HUES64 (cell line): ENCODE data around the gene CTAGE8.
"Not testable (repeated sequence)": the region's sequence is repeated elsewhere in the genome, so short reads cannot be mapped to it uniquely, and the experiment has no call there.

ENCODE experiments used
- H3K27ac ChIP-seq: 2 replicates; pipeline ENCODE4 v1.7.0; 2013; ENCODE audit warnings: low read depth, low read length, inconsistent platforms
- H3K27me3 ChIP-seq: 2 replicates; pipeline ENCODE4 v1.6.1; 2013; ENCODE audit warnings: mild to moderate bottlenecking, low read length; ENCODE audit not compliant: insufficient read depth
- H3K36me3 ChIP-seq: 2 replicates; pipeline ENCODE4 v1.6.1; 2013; ENCODE audit warnings: mild to moderate bottlenecking, low read length; ENCODE audit not compliant: insufficient read depth
- H3K4me1 ChIP-seq: 2 replicates; pipeline ENCODE4 v1.6.1; 2013; ENCODE audit warnings: mild to moderate bottlenecking, low read length, moderate library complexity; ENCODE audit not compliant: insufficient read depth
- H3K4me3 ChIP-seq: 2 replicates; pipeline ENCODE4 v1.5.1; 2013; ENCODE audit warnings: mild to moderate bottlenecking, low read length, moderate library complexity
- H3K9ac ChIP-seq: 2 replicates; pipeline ENCODE4 v1.6.1; 2013; ENCODE audit warnings: mild to moderate bottlenecking, low read depth, low read length
- H3K9me3 ChIP-seq: 2 replicates; pipeline ENCODE4 v1.6.1; 2013; ENCODE audit warnings: low read depth, low read length; ENCODE audit not compliant: insufficient read depth
- WGBS: fragments of 150-250, 120-280 bp; methylation state at CpG from one replicate; pipeline ENCODE4 v1.1.7; 2013; ENCODE audit warnings: missing lambda C conversion rate; 5-methylcytosine and 5-hydroxymethylcytosine counted together

The CTAGE8 gene

DNA sequence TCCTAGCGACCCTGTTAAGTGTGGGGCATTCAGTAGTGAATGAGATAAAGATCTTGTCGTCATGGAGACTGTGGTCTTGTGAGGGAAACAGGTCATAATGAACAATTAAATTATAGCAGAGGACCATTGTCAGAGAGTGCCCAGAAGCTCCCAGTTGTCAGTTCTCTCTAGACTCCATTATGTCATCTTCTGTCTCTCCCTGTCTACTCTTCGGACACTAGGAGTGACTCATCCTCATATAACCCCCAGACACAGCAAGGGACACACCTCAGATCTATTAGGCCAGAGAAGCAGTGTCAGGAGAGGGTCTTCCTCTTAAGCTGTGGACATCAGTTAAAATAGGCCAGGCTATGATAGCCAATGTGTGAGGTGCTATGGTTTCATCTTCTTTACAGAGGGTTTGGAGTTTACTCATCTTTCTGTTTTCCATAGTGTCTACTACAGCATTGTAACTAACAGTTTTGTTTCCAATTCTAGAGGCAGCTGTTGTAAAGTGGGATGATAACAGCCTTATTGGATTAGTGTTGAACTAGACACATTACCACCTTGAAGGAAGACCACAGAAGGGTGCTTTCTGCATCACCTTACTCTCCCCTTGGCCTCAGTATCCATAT, 18.2 kb upstream of the CTAGE8 start:
- H3K9me3 ChIP-seq, H3K9ac ChIP-seq, H3K27me3 ChIP-seq, H3K36me3 ChIP-seq, H3K4me1 ChIP-seq, H3K4me3 ChIP-seq, H3K27ac ChIP-seq: not testable (repeated sequence)
- no CpG with 5 or more reads among the region's 3 CpGs for WGBS

DNA sequence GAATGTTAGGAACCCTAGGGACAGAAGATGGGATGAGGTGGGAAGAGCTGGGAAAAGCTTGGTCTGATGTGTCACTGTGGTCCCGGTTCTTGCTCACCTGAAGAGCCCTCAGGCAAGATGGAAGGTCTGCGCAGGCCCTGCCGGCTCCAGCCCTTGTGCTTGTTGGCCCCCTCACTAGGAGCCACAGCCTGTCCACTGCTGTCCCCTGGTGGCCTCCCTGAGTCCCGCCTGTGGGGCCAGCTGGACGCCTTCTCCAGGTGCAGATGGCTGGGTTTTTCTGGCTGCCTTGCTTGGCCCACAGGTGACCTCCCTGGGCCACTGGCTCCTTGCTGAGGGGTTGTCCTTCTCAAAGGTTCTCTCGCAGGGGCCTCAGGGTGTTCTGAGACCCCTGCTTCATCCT, 14.6 kb upstream of the CTAGE8 start:
- H3K27ac ChIP-seq, H3K36me3 ChIP-seq, H3K4me3 ChIP-seq, H3K9me3 ChIP-seq, H3K9ac ChIP-seq, H3K4me1 ChIP-seq, H3K27me3 ChIP-seq: not testable (repeated sequence)
- WGBS = no CpG with 5 or more reads among the region's 6 CpGs

GRCh38 chr7:144282490-144282889, 13.4 kb upstream of the CTAGE8 start:
- not testable (repeated sequence) for H3K4me3 ChIP-seq, H3K4me1 ChIP-seq, H3K9me3 ChIP-seq, H3K36me3 ChIP-seq, H3K9ac ChIP-seq, H3K27me3 ChIP-seq, H3K27ac ChIP-seq
- WGBS = 88% methylated on average over 1 of the region's 4 CpGs

- not testable (repeated sequence) for H3K27me3 ChIP-seq, H3K4me3 ChIP-seq, H3K4me1 ChIP-seq, H3K36me3 ChIP-seq, H3K9ac ChIP-seq, H3K27ac ChIP-seq, H3K9me3 ChIP-seq
- no CpG with 5 or more reads among the region's 8 CpGs for WGBS
Observed at GRCh38 chr7:144281981-144282380, 12.9 kb upstream of the CTAGE8 start.

DNA sequence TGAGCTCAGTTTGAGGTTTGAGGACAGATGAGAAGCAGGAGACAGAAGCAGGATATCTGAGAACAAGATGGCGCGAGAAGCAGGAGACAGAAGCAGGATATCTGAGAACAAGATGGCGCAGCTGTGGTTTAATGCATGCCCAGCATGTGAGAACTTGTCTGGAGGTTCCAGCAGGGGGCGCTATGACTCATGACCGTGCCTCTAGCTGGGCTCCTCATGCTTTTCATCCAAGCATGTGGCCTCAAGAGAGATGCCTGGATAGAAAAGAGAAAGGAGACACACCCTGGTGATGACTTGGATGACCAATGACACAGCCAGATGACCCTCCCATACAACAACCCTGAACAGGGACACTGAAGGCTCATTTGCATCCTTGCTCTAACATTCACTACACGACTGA, 10.9 kb upstream of the CTAGE8 start:
- H3K4me1 ChIP-seq, H3K4me3 ChIP-seq, H3K36me3 ChIP-seq, H3K9ac ChIP-seq, H3K27me3 ChIP-seq, H3K9me3 ChIP-seq, H3K27ac ChIP-seq: not testable (repeated sequence)
- WGBS = 93% methylated on average over 2 of the region's 6 CpGs

DNA sequence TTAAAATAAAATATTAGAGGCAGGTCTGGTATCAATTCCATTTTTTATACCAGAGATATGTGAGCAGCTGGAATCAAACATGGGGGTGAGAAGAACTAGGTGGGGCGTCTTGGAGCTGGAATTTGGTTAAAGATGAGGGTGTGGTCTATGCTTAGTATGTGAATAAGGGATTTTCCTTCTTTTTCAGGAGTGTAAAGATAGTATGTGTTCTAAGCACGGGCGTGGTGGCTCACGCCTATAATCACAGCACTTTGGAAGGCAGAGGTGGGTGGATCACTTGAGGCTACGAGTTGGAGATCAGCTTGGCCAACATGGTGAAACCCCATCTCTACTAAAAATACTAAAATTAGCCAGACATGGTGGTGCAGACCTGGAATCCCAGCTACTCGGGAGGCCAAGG, 6.2 kb upstream of the CTAGE8 start:
- not testable (repeated sequence) for H3K4me3 ChIP-seq, H3K27ac ChIP-seq, H3K36me3 ChIP-seq, H3K27me3 ChIP-seq, H3K4me1 ChIP-seq, H3K9ac ChIP-seq, H3K9me3 ChIP-seq
- 93% methylated on average over 3 of the region's 6 CpGs for WGBS

DNA sequence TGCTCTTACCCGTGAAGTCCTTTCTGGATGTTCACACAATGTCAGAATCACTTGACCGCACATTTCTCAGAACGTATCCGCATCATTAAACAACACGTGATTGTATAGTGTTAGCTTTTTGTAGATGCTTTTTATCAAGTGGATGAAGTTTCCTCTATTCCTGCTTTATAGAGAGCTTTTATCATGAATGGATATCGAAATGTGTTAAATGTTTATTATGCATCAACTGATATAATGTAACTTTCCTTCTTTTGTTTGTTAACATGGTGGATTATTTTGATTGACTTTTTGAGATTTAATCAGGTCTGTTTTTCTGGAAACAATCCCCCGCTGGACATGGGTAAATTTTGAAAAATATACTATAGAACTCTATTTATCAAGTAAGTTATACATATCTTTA, 4.4 kb downstream of the CTAGE8 start, which contains the start of gene OR2A7:
Gene OR2A7 (minus strand): TSS at position 101 of the 400 bp plus-strand sequence. CDS start 5,164 bp downstream, outside the sequence.
- H3K27me3 ChIP-seq, H3K4me1 ChIP-seq, H3K27ac ChIP-seq, H3K4me3 ChIP-seq, H3K9me3 ChIP-seq, H3K36me3 ChIP-seq, H3K9ac ChIP-seq: not testable (repeated sequence)
- 95% methylated on average over 5 of the region's 7 CpGs for WGBS

DNA sequence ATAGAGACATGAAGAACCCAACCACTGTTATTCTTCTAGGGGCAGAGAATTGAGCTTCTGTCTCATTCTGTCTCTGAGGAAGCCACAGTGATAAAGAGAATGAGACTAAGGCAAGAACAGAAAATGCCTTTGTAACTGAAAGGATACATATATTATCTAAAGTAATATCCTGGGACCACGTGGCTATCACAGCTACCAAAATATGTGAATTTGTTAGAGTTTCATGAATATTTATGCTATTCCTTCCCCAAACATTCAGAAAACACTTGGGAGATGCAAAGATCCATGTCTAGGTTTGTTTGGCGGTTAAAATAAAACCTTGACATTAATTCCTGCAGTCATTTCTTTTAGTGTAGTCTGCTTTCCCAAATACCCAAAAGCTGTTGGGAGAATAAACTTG, 7.0 kb downstream of the CTAGE8 start:
- H3K9me3 ChIP-seq, H3K4me3 ChIP-seq, H3K4me1 ChIP-seq, H3K27me3 ChIP-seq, H3K36me3 ChIP-seq, H3K9ac ChIP-seq, H3K27ac ChIP-seq: not testable (repeated sequence)
- no CpG with 5 or more reads among the region's 2 CpGs for whole genome bisulfite sequencing

GRCh38 chr7:144259067-144259466, 10.0 kb downstream of the CTAGE8 start:
- H3K4me1 ChIP-seq, H3K9me3 ChIP-seq, H3K27ac ChIP-seq, H3K4me3 ChIP-seq, H3K27me3 ChIP-seq, H3K36me3 ChIP-seq, H3K9ac ChIP-seq: not testable (repeated sequence)
- no CpG with 5 or more reads among the region's 14 CpGs for WGBS

DNA sequence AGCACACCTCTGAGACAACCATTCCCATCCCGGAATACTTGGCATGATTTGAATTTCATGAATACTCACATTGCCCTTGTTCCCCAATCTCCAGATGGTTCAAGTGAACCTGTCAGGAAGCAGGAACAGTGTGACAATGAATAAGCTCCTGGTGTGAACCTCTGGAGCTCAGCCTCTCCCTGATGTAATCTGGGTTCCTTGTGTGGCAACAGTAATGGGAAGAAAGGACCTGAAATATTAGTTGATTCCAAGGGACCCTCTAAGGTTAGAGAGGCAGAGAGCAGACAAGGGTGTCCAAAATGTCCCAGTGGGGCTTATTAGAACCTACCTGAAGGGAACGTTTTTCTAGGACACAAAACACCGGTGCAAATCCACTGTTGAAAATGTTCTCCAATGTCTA, 13.0 kb downstream of the CTAGE8 start:
- 0 out of 2 replicates have a peak, but pooled peaks cover 4% of the 10 kb centered on the region for H3K4me1 ChIP-seq
- H3K36me3 ChIP-seq = 0 out of 2 replicates have a peak, but pooled peaks cover 2% of the 10 kb centered on the region
- H3K9me3 ChIP-seq = no peaks in the 10 kb centered on the region
- no peaks in the 10 kb centered on the region for H3K27me3 ChIP-seq
- no peak overlapping the region for H3K4me3 ChIP-seq
- 94% methylated on average over 3 of the region's 3 CpGs for WGBS
- no peak overlapping the region for H3K27ac ChIP-seq
- H3K9ac ChIP-seq = no peak overlapping the region

- Histone ChIP-seq H3K27ac (no peak overlapping the region), H3K4me1 (0 out of 2 replicates have a peak, but pooled peaks cover 4% of the 10 kb centered on the region), H3K36me3 (0 out of 2 replicates have a peak, but pooled peaks cover 2% of the 10 kb centered on the region), H3K4me3 (no peak overlapping the region), H3K9ac (no peak overlapping the region), H3K9me3 (no peaks in the 10 kb centered on the region), H3K27me3 (no peaks in the 10 kb centered on the region)
- 88% methylated on average over 5 of the region's 5 CpGs for WGBS
Observed at GRCh38 chr7:144255471-144255897, 13.6 kb downstream of the CTAGE8 start.

DNA sequence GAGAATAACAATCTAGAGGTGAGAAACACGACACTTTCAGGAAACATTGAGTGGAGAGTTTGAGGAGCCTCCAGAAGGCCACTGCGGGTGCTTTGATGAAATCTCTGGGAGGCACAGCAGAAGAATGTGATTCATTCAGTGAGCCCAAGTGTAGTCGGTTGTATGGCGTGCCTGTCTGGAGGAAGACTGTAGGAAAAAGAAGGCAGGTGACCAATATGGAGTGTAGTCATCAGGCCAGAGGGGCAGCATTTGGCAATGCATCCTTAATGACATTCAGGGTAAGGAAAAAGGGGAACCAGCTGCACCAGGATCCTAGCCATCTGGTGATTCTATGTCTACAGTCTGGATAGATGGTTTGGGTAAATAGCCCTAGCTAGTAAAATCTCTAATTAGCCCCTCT, 16.8 kb downstream of the CTAGE8 start:
- H3K27ac ChIP-seq = not testable (repeated sequence)
- no CpG with 5 or more reads among the region's 4 CpGs for WGBS

More for the DNA sequence above, 16.8 kb downstream of the CTAGE8 start:
- H3K9me3 ChIP-seq, H3K4me1 ChIP-seq, H3K27me3 ChIP-seq, H3K9ac ChIP-seq, H3K36me3 ChIP-seq, H3K4me3 ChIP-seq: not testable (repeated sequence)
